SW 1271 (cell line): ENCODE measurements around the gene TRIAP1.
"Not testable (repeated sequence)": the region's sequence is repeated elsewhere in the genome, so short reads cannot be mapped to it uniquely, and the experiment has no call there.

Experiments used
- DNase-seq, 2 experiments: peaks; one replicate each; lab custom pipeline; 2025; lab: John Stamatoyannopoulos, UW

The TRIAP1 gene

GRCh38 chr12:120445911-120446843 is at the start of gene TRIAP1, which contains the start of gene GATC:
Gene TRIAP1, minus strand, starts transcription at chr12:120446384. Its CDS starts 12 bp downstream, at chr12:120446372.
Gene GATC, plus strand, starts transcription at chr12:120446444. Its CDS starts 37 bp downstream, at chr12:120446481.
- DNase-seq, result peak; percentile 37 to 80

- no peak for DNase-seq
These were observed 49.1 kb upstream of the TRIAP1 start for GRCh38 chr12:120495186-120495730.

GRCh38 chr12:120490833-120491512 is 44.8 kb upstream of the TRIAP1 start:
- no peak for DNase-seq

GRCh38 chr12:120490325-120490724 is 44.1 kb upstream of the TRIAP1 start:
- no peak for DNase-seq

- no peak for DNase-seq
These were observed 42.8 kb upstream of the TRIAP1 start for GRCh38 chr12:120489018-120489417.

GRCh38 chr12:120488057-120488640 is 42.0 kb upstream of the TRIAP1 start:
- no peak for DNase-seq

- DNase-seq, result not testable (repeated sequence)
These were observed 41.4 kb upstream of the TRIAP1 start for GRCh38 chr12:120487552-120487951.

- no peak for DNase-seq
These were observed 40.0 kb upstream of the TRIAP1 start for GRCh38 chr12:120485961-120486881.

- no peak for DNase-seq
These were observed 37.4 kb upstream of the TRIAP1 start for GRCh38 chr12:120483621-120484020.

- DNase-seq, result no peak
These were observed 35.0 kb upstream of the TRIAP1 start for GRCh38 chr12:120481022-120481767.

- DNase-seq, result no peak
These were observed 34.0 kb upstream of the TRIAP1 start for GRCh38 chr12:120480211-120480610.

- no peak for DNase-seq
These were observed 33.3 kb upstream of the TRIAP1 start for GRCh38 chr12:120479458-120479857.

- no peak for DNase-seq
These were observed 29.5 kb upstream of the TRIAP1 start for GRCh38 chr12:120475643-120476042.

- DNase-seq, result peak; percentile 41 to 89
These were observed 28.4 kb upstream of the TRIAP1 start for GRCh38 chr12:120474616-120474960.

- no peak for DNase-seq
These were observed 27.8 kb upstream of the TRIAP1 start for GRCh38 chr12:120473807-120474615.

GRCh38 chr12:120472521-120472920 is 26.3 kb upstream of the TRIAP1 start:
- DNase-seq, result no peak

- peak in 1 of 2 experiments; percentile 55 for DNase-seq
These were observed 24.1 kb upstream of the TRIAP1 start for GRCh38 chr12:120470150-120470784.

GRCh38 chr12:120469450-120470149 is 23.4 kb upstream of the TRIAP1 start, which contains the start of gene SRSF9:
Gene SRSF9, minus strand, starts transcription at chr12:120469748. Its CDS starts 139 bp downstream, at chr12:120469609.
- peak; percentile 89 to 93 for DNase-seq
